Transverse colon (tissue), 4 donors: ENCODE data around the gene PPM1N.

Source experiments
- EP300 ChIP-seq: sonication (generic); formaldehyde crosslinking; IDR thresholded peaks from one replicate; pipeline ENCODE4 v1.6.1; 2017; ENCODE audit warnings: antibody characterized with exemption, low read depth
- POLR2A ChIP-seq: fragments of 450-650 bp; IDR thresholded peaks from one replicate; pipeline ENCODE4 v1.6.1; 2016; ENCODE audit warnings: antibody characterized with exemption, mild to moderate bottlenecking, moderate library complexity
- POLR2AphosphoS5 ChIP-seq, 3 donors: sonication (generic); formaldehyde crosslinking; IDR thresholded peaks; one replicate each; pipeline ENCODE4 v1.6.1; 2016; ENCODE audit warnings: antibody characterized with exemption in 3 of 3
- TF ChIP-seq, protein P1 (sequence below), 5 experiments: fragments of 200-600 bp in 3 of 5; fragments of 450-650 bp in 2 of 5; sonication (generic) in 3 of 5; IDR thresholded peaks; 1 replicate in 2 of 5; 2 replicates in 3 of 5; pipeline ENCODE4 v1.5.1; 2016 to 2017; ENCODE audit warnings: antibody characterized with exemption in 5 of 5, inconsistent platforms in 3 of 5, mild to moderate bottlenecking in 2 of 5, moderate library complexity in 1 of 5

DNA sequence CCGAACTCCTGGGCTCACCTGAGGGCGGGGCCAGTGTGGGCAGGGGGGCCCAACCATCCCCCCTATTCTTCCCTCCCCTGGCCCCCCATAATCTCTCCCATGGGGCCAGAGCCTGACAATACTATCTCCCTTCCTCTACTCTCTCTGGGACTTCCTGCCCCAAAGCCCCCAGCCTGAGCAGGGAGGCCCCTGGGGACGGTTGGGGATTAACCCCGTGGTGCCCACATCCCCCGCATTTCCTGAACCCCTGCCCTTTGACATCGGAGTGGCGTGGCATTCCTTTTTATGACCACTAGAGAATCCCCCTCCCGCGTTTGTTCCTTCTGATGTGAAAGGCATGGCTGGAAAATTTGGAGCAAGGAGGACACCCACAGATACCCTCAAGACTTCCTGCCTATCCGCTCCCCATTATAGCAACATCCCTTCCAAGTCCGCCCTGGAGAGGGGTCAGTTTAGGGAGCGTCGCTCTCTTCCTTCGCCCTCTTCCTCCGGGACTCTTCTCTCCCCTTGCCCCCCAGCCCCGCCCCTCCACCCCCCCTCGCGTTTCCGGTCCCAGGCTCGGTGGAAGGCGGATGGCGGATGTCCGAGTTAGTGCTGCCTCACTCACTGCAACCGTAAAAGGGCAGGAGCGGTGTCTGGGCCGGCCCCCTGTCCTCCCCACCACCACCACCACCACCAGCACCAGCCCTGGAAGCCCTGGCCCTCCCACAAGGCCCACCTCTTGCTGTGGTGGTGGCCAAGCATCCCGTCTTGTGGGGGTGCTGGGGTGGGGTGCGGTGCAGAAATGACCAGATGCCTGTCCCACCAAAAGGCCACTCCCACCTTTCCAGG lies 10.8 kb downstream of the PPM1N start:
- TF ChIP-seq POLR2A (peak; percentile 55), POLR2AphosphoS5 (IDR thresholded peaks at IDR 0.05) (peak; percentile 38 to 82 (median 68)), EP300 (no peak)
- TF ChIP-seq, protein P1, sequence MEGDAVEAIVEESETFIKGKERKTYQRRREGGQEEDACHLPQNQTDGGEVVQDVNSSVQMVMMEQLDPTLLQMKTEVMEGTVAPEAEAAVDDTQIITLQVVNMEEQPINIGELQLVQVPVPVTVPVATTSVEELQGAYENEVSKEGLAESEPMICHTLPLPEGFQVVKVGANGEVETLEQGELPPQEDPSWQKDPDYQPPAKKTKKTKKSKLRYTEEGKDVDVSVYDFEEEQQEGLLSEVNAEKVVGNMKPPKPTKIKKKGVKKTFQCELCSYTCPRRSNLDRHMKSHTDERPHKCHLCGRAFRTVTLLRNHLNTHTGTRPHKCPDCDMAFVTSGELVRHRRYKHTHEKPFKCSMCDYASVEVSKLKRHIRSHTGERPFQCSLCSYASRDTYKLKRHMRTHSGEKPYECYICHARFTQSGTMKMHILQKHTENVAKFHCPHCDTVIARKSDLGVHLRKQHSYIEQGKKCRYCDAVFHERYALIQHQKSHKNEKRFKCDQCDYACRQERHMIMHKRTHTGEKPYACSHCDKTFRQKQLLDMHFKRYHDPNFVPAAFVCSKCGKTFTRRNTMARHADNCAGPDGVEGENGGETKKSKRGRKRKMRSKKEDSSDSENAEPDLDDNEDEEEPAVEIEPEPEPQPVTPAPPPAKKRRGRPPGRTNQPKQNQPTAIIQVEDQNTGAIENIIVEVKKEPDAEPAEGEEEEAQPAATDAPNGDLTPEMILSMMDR (IDR thresholded peaks at IDR 0.05): peak in 2 of 5 experiments; percentile 40 to 51
